ENCODE measurements around the gene NAV1.

Gene NAV1

GRCh38 chr1:201568265-201568664, 29.3 kb downstream of the NAV1 start:
- no peak for TF ChIP-seq EZH2phosphoT487 (IDR thresholded peaks at IDR 0.05; ENCODE audit: borderline replicate concordance, low read length)
- no peak for TF ChIP-seq CTCF (IDR thresholded peaks at IDR 0.05; ENCODE audit: low read depth, low read length, poor library complexity, severe bottlenecking)
- Histone ChIP-seq H3K4me2 (ENCODE audit: low read length) (no peak overlapping the region), H3K9me2 (replicated peaks; ENCODE audit: control insufficient read depth, low read length) (no peaks in the 10 kb centered on the region), H3K4me3 (ENCODE audit: low read length) (no peak overlapping the region), H3K27me3 (ENCODE audit: control insufficient read depth, low read length) (no peaks in the 10 kb centered on the region), H3F3A (ENCODE audit: control insufficient read depth, insufficient read depth) (no peaks in the 10 kb centered on the region), H3K36me3 (ENCODE audit: control insufficient read depth, low read length) (no peaks in the 10 kb centered on the region), H3K27ac (ENCODE audit: low read depth, low read length) (no peak overlapping the region), H3K9me3 (ENCODE audit: control insufficient read depth, insufficient read depth, low read length) (no peaks in the 10 kb centered on the region), H4K20me1 (ENCODE audit: control insufficient read depth, insufficient read depth, low read depth, low read length) (no peaks in the 10 kb centered on the region), H3K4me1 (ENCODE audit: control insufficient read depth, low read length) (no peaks in the 10 kb centered on the region), H3K79me2 (ENCODE audit: control insufficient read depth, low read length) (no peaks in the 10 kb centered on the region)

GRCh38 chr1:201568859-201569294, 29.9 kb downstream of the NAV1 start:
- H3K27me3 ChIP-seq (ENCODE audit: control insufficient read depth, low read length), result no peaks in the 10 kb centered on the region
- TF ChIP-seq CTCF (IDR thresholded peaks at IDR 0.05; ENCODE audit: low read depth, low read length, poor library complexity, severe bottlenecking) (no peak), EZH2phosphoT487 (IDR thresholded peaks at IDR 0.05; ENCODE audit: borderline replicate concordance, low read length) (no peak)
- H3F3A ChIP-seq (ENCODE audit: control insufficient read depth, insufficient read depth), result no peaks in the 10 kb centered on the region
- H3K27ac ChIP-seq (ENCODE audit: low read depth, low read length), result no peak overlapping the region
- H4K20me1 ChIP-seq (ENCODE audit: control insufficient read depth, insufficient read depth, low read depth, low read length), result no peaks in the 10 kb centered on the region
- H3K79me2 ChIP-seq (ENCODE audit: control insufficient read depth, low read length), result no peaks in the 10 kb centered on the region
- no peak overlapping the region for H3K4me2 ChIP-seq (ENCODE audit: low read length)
- H3K36me3 ChIP-seq (ENCODE audit: control insufficient read depth, low read length), result no peaks in the 10 kb centered on the region
- H3K4me1 ChIP-seq (ENCODE audit: control insufficient read depth, low read length), result no peaks in the 10 kb centered on the region
- H3K4me3 ChIP-seq (ENCODE audit: low read length), result no peak overlapping the region
- no peaks in the 10 kb centered on the region for H3K9me2 ChIP-seq (replicated peaks; ENCODE audit: control insufficient read depth, low read length)
- H3K9me3 ChIP-seq (ENCODE audit: control insufficient read depth, insufficient read depth, low read length), result no peaks in the 10 kb centered on the region

- Histone ChIP-seq H3K4me2 (ENCODE audit: low read length) (no peak overlapping the region), H3K79me2 (ENCODE audit: control insufficient read depth, low read length) (no peaks in the 10 kb centered on the region), H3K9me2 (replicated peaks; ENCODE audit: control insufficient read depth, low read length) (no peaks in the 10 kb centered on the region), H3K27ac (ENCODE audit: low read depth, low read length) (no peak overlapping the region), H3K4me3 (ENCODE audit: low read length) (no peak overlapping the region), H3K9me3 (ENCODE audit: control insufficient read depth, insufficient read depth, low read length) (no peaks in the 10 kb centered on the region), H3K4me1 (ENCODE audit: control insufficient read depth, low read length) (no peaks in the 10 kb centered on the region), H4K20me1 (ENCODE audit: control insufficient read depth, insufficient read depth, low read depth, low read length) (no peaks in the 10 kb centered on the region), H3F3A (ENCODE audit: control insufficient read depth, insufficient read depth) (no peaks in the 10 kb centered on the region), H3K36me3 (ENCODE audit: control insufficient read depth, low read length) (no peaks in the 10 kb centered on the region), H3K27me3 (ENCODE audit: control insufficient read depth, low read length) (no peaks in the 10 kb centered on the region)
- TF ChIP-seq CTCF (IDR thresholded peaks at IDR 0.05; ENCODE audit: low read depth, low read length, poor library complexity, severe bottlenecking) (no peak), EZH2phosphoT487 (IDR thresholded peaks at IDR 0.05; ENCODE audit: borderline replicate concordance, low read length) (no peak)
These were observed 31.4 kb downstream of the NAV1 start for GRCh38 chr1:201570181-201570885.
